WTC11 (cell line): Measurements from ENCODE around the gene CSTPP1. TPM values are rescaled to one million over a fixed set of nuclear protein-coding genes. Genes with fewer than 3 reads are reported as not detected.

Experiments used
- ATAC-seq: fragments of 200-7000 bp; cut with Tn5 transposase; 2 replicates; pipeline ENCODE4 v1.10.0; 2021; ENCODE audit warnings: mild to moderate bottlenecking, moderate library complexity
- CTCF ChIA-PET: fragments of 300-600 bp; sonication (Branson Sonifier 250); formaldehyde crosslinking; loops from one replicate; lab custom pipeline; 2021; ENCODE audit warnings: antibody characterized with exemption; lab: Charles Lee
- POLR2A ChIA-PET: fragments of 350-600 bp; sonication (Branson Sonifier 250); formaldehyde crosslinking; loops from one replicate; lab custom pipeline; 2021; ENCODE audit warnings: antibody characterized with exemption; lab: Charles Lee
- DNase-seq: peaks from one replicate; pipeline ENCODE4 v3.0.0; 2021; ENCODE audit warnings: low spot score
- H3K27ac Mint-ChIP-seq: 2 replicates; pipeline ENCODE4 v1.8.0; 2021; ENCODE audit warnings: mixed read lengths
- H3K27me3 Mint-ChIP-seq: 2 replicates; pipeline ENCODE4 v1.8.0; 2021; ENCODE audit warnings: low read depth, mild to moderate bottlenecking, moderate library complexity, mixed read lengths
- H3K36me3 Mint-ChIP-seq: 2 replicates; pipeline ENCODE4 v1.8.0; 2021; ENCODE audit warnings: mixed read lengths
- H3K4me1 Mint-ChIP-seq: 2 replicates; pipeline ENCODE4 v1.8.0; 2022; ENCODE audit warnings: mixed read lengths
- H3K4me3 Mint-ChIP-seq: 2 replicates; pipeline ENCODE4 v1.8.0; 2021; ENCODE audit warnings: mild to moderate bottlenecking, moderate library complexity, mixed read lengths
- H3K9me3 Mint-ChIP-seq: 2 replicates; pipeline ENCODE4 v1.8.0; 2021; ENCODE audit warnings: mixed read lengths
- CREB1 ChIP-seq: sonication (generic); formaldehyde crosslinking; IDR thresholded peaks from 2 replicates; pipeline ENCODE4 v1.8.0; 2023; ENCODE audit warnings: mild to moderate bottlenecking, missing genetic modification reagents
- FOXK1 ChIP-seq: sonication (generic); formaldehyde crosslinking; IDR thresholded peaks from 2 replicates; pipeline ENCODE4 v1.8.0; 2022; ENCODE audit warnings: mild to moderate bottlenecking, moderate library complexity, missing genetic modification reagents
- GTF2I ChIP-seq: fragments of 250-450 bp; sonication (Bioruptor Pico); conservative IDR thresholded peaks from 2 replicates; pipeline ENCODE4 v1.4.0; 2021; ENCODE audit warnings: mild to moderate bottlenecking
- JUN ChIP-seq: sonication (generic); formaldehyde crosslinking; IDR thresholded peaks from 2 replicates; pipeline ENCODE4 v1.8.0; 2023; ENCODE audit warnings: mild to moderate bottlenecking, missing genetic modification reagents
- MYBL2 ChIP-seq: sonication (generic); formaldehyde crosslinking; IDR thresholded peaks from 2 replicates; pipeline ENCODE4 v1.8.1; 2023; ENCODE audit warnings: mild to moderate bottlenecking, moderate library complexity, missing genetic modification reagents
- NFE2L1 ChIP-seq: sonication (generic); formaldehyde crosslinking; IDR thresholded peaks from 2 replicates; pipeline ENCODE4 v1.8.1; 2023; ENCODE audit warnings: missing genetic modification reagents
- NFYB ChIP-seq: sonication (generic); formaldehyde crosslinking; conservative IDR thresholded peaks from 2 replicates; pipeline ENCODE4 v1.8.0; 2022; ENCODE audit warnings: low read depth, missing genetic modification reagents
- NR3C1 ChIP-seq: sonication (generic); formaldehyde crosslinking; conservative IDR thresholded peaks from 2 replicates; pipeline ENCODE4 v1.8.1; 2023; ENCODE audit warnings: low read depth, mild to moderate bottlenecking, missing genetic modification reagents
- OVOL2 ChIP-seq: fragments of 250-450 bp; sonication (Bioruptor Pico); IDR thresholded peaks from 2 replicates; pipeline ENCODE4 v1.9.0; 2021; ENCODE audit warnings: mild to moderate bottlenecking, borderline replicate concordance
- RORB ChIP-seq: fragments of 250-450 bp; sonication (Bioruptor Pico); IDR thresholded peaks from 2 replicates; pipeline ENCODE4 v1.9.0; 2021; ENCODE audit warnings: mild to moderate bottlenecking
- SMAD4 ChIP-seq: sonication (generic); formaldehyde crosslinking; IDR thresholded peaks from 2 replicates; pipeline ENCODE4 v1.8.0; 2022; ENCODE audit warnings: mild to moderate bottlenecking, missing genetic modification reagents
- TEAD1 ChIP-seq: sonication (generic); formaldehyde crosslinking; IDR thresholded peaks from 2 replicates; pipeline ENCODE4 v1.8.0; 2022; ENCODE audit warnings: mild to moderate bottlenecking, missing genetic modification reagents
- ZBTB21 ChIP-seq: sonication (generic); formaldehyde crosslinking; IDR thresholded peaks from 2 replicates; pipeline ENCODE4 v1.8.1; 2023; ENCODE audit warnings: mild to moderate bottlenecking, missing genetic modification reagents, borderline replicate concordance
- ZNF219 ChIP-seq: sonication (generic); formaldehyde crosslinking; IDR thresholded peaks from 2 replicates; pipeline ENCODE4 v1.8.0; 2023; ENCODE audit warnings: missing genetic modification reagents, mild to moderate bottlenecking, borderline replicate concordance
- total RNA-seq: library from RNA; stranded (reverse); gene quantifications from 3 replicates; pipeline ENCODE4 v1.2.3, GENCODE V29; 2021
- TF ChIP-seq, protein P1 (sequence below): sonication (generic); formaldehyde crosslinking; IDR thresholded peaks from 2 replicates; pipeline ENCODE4 v1.8.1; 2022; ENCODE audit warnings: low read depth, missing genetic modification reagents, borderline replicate concordance
- TF ChIP-seq, protein P2 (sequence below): sonication (generic); formaldehyde crosslinking; IDR thresholded peaks from 2 replicates; pipeline ENCODE4 v1.8.1; 2022; ENCODE audit warnings: low read depth, mild to moderate bottlenecking, moderate library complexity, missing genetic modification reagents, borderline replicate concordance
- TF ChIP-seq, protein P3 (sequence below): sonication (generic); formaldehyde crosslinking; conservative IDR thresholded peaks from 2 replicates; pipeline ENCODE4 v1.8.1; 2023; ENCODE audit warnings: mild to moderate bottlenecking, low read depth, missing genetic modification reagents, moderate library complexity
- TF ChIP-seq, protein P4 (sequence below): sonication (generic); formaldehyde crosslinking; conservative IDR thresholded peaks from 2 replicates; pipeline ENCODE4 v1.8.1; 2022; ENCODE audit warnings: mild to moderate bottlenecking, missing genetic modification reagents
- TF ChIP-seq, protein P5 (sequence below): fragments of 250-450 bp; sonication (Bioruptor Pico); IDR thresholded peaks from 2 replicates; pipeline ENCODE4 v1.8.0; 2021; ENCODE audit warnings: mild to moderate bottlenecking
- TF ChIP-seq, protein P6 (sequence below): sonication (generic); formaldehyde crosslinking; IDR thresholded peaks from 2 replicates; pipeline ENCODE4 v1.8.1; 2023; ENCODE audit warnings: mild to moderate bottlenecking, moderate library complexity, missing genetic modification reagents
- TF ChIP-seq, protein P7 (sequence below): sonication (generic); formaldehyde crosslinking; IDR thresholded peaks from 2 replicates; pipeline ENCODE4 v1.8.1; 2023; ENCODE audit warnings: mild to moderate bottlenecking, missing genetic modification reagents, moderate library complexity
- TF ChIP-seq, protein P8 (sequence below): sonication (generic); formaldehyde crosslinking; IDR thresholded peaks from 2 replicates; pipeline ENCODE4 v1.8.0; 2023; ENCODE audit warnings: mild to moderate bottlenecking, missing genetic modification reagents

The CSTPP1 gene
- total RNA-seq, 1 experiment from 2014 or later = 23.6 TPM

DNA sequence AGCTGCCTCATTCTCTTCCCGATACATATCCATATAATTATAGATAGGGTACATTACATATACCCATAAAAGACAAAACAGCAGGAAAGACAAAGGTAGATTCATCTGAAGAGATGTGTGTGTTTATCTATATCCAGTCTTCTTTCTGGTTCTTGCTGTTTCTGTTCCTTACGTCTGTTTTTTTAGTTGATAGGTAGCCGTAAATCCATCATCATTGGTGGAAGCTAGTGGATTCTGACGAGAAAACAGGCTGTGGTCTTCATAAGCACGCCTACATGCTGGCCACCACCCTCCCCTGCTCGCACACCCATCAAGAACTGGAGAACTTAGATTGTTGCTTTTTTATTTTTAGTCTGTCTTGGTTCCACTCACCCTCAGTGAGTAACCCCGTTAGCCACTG is 188.5 kb downstream of the CSTPP1 start (continued):
- TF ChIP-seq, protein P1, sequence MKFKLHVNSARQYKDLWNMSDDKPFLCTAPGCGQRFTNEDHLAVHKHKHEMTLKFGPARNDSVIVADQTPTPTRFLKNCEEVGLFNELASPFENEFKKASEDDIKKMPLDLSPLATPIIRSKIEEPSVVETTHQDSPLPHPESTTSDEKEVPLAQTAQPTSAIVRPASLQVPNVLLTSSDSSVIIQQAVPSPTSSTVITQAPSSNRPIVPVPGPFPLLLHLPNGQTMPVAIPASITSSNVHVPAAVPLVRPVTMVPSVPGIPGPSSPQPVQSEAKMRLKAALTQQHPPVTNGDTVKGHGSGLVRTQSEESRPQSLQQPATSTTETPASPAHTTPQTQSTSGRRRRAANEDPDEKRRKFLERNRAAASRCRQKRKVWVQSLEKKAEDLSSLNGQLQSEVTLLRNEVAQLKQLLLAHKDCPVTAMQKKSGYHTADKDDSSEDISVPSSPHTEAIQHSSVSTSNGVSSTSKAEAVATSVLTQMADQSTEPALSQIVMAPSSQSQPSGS = no peak
- no peak for TF ChIP-seq NR3C1 (CRISPR knock-in tag)
- TF ChIP-seq OVOL2 = no peak
- TF ChIP-seq MYBL2 (CRISPR knock-in tag) = no peak

DNA sequence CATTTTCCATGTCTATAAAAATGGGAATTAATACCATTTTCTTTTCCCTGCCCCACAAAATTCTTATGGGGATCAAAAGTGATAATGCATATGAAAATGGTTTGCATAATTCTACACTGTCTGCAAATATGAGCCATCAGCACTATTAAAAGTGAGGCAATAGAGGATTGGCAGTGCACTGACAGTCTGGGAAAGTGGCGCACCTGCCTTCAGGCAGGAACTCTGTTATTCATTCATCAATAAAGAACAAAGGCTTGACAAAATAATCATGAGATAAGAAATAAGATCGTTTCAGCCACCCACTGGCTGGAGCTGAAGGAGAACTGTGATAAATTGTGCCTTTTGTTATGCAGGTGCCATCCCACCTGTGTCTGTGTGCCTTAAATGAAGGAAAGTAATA is 190.7 kb downstream of the CSTPP1 start:
- ATAC-seq (no peak), DNase-seq (no peak)
- H3K4me3 Mint-ChIP-seq = no peak overlapping the region
- TF ChIP-seq, protein P2, sequence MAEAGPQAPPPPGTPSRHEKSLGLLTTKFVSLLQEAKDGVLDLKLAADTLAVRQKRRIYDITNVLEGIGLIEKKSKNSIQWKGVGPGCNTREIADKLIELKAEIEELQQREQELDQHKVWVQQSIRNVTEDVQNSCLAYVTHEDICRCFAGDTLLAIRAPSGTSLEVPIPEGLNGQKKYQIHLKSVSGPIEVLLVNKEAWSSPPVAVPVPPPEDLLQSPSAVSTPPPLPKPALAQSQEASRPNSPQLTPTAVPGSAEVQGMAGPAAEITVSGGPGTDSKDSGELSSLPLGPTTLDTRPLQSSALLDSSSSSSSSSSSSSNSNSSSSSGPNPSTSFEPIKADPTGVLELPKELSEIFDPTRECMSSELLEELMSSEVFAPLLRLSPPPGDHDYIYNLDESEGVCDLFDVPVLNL (CRISPR knock-in tag) = no peak
- no peak for TF ChIP-seq GTF2I (CRISPR knock-in tag)
- no peak for TF ChIP-seq MYBL2 (CRISPR knock-in tag)
- TF ChIP-seq, protein P3, sequence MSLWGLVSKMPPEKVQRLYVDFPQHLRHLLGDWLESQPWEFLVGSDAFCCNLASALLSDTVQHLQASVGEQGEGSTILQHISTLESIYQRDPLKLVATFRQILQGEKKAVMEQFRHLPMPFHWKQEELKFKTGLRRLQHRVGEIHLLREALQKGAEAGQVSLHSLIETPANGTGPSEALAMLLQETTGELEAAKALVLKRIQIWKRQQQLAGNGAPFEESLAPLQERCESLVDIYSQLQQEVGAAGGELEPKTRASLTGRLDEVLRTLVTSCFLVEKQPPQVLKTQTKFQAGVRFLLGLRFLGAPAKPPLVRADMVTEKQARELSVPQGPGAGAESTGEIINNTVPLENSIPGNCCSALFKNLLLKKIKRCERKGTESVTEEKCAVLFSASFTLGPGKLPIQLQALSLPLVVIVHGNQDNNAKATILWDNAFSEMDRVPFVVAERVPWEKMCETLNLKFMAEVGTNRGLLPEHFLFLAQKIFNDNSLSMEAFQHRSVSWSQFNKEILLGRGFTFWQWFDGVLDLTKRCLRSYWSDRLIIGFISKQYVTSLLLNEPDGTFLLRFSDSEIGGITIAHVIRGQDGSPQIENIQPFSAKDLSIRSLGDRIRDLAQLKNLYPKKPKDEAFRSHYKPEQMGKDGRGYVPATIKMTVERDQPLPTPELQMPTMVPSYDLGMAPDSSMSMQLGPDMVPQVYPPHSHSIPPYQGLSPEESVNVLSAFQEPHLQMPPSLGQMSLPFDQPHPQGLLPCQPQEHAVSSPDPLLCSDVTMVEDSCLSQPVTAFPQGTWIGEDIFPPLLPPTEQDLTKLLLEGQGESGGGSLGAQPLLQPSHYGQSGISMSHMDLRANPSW (CRISPR knock-in tag) = no peak
- TF ChIP-seq NFE2L1 (CRISPR knock-in tag) = no peak
- TF ChIP-seq ZNF219 (CRISPR knock-in tag) = no peak
- no peak for TF ChIP-seq NFYB (CRISPR knock-in tag)
- TF ChIP-seq CREB1 = no peak
- TF ChIP-seq, protein P4, sequence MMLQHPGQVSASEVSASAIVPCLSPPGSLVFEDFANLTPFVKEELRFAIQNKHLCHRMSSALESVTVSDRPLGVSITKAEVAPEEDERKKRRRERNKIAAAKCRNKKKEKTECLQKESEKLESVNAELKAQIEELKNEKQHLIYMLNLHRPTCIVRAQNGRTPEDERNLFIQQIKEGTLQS (CRISPR knock-in tag) = no peak
- TF ChIP-seq, protein P5, sequence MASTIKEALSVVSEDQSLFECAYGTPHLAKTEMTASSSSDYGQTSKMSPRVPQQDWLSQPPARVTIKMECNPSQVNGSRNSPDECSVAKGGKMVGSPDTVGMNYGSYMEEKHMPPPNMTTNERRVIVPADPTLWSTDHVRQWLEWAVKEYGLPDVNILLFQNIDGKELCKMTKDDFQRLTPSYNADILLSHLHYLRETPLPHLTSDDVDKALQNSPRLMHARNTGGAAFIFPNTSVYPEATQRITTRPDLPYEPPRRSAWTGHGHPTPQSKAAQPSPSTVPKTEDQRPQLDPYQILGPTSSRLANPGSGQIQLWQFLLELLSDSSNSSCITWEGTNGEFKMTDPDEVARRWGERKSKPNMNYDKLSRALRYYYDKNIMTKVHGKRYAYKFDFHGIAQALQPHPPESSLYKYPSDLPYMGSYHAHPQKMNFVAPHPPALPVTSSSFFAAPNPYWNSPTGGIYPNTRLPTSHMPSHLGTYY = no peak
- TF ChIP-seq RORB = no peak
- TF ChIP-seq, protein P6, sequence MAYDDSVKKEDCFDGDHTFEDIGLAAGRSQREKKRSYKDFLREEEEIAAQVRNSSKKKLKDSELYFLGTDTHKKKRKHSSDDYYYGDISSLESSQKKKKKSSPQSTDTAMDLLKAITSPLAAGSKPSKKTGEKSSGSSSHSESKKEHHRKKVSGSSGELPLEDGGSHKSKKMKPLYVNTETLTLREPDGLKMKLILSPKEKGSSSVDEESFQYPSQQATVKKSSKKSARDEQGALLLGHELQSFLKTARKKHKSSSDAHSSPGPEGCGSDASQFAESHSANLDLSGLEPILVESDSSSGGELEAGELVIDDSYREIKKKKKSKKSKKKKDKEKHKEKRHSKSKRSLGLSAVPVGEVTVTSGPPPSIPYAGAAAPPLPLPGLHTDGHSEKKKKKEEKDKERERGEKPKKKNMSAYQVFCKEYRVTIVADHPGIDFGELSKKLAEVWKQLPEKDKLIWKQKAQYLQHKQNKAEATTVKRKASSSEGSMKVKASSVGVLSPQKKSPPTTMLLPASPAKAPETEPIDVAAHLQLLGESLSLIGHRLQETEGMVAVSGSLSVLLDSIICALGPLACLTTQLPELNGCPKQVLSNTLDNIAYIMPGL = no peak
- peak overlapping the region; percentile 23; the same call in 1 of the 2 replicates for H3K27ac Mint-ChIP-seq
- H3K9me3 Mint-ChIP-seq = no peaks in the 10 kb centered on the region
- POLR2A ChIA-PET = no interaction called here
- H3K36me3 Mint-ChIP-seq = no peaks in the 10 kb centered on the region
- CTCF ChIA-PET = interaction anchor here (1.0 kb wide), 1 partner anchor 24 kb away, joined by 3 read pairs; no protein-coding TSS in a partner anchor
- H3K4me1 Mint-ChIP-seq = peaks cover 40% of the 10 kb centered on the region
- H3K27me3 Mint-ChIP-seq = no peaks in the 10 kb centered on the region

DNA sequence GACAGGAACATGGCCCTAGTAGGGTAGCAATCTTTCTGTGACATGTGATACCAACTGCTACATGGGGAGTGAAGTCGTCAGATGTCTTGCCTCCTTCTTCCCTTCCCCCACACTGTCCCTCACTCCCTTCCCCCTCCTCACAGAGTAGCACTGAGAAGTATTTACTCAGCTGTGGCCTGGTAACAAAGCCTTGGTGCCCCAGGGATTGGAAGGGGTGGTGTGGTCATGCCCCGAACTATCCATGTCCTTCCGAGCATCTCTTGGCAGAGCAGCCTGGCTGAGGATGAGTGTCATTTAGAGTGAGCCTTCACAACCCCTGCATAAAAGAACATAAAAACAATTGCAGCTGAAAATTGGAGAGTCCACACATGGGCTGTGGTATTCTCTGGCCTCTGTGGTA is 194.0 kb downstream of the CSTPP1 start:
- CTCF ChIA-PET = interaction anchor here (1.7 kb wide), 1 partner anchor 22 kb away, joined by 16 read pairs; no protein-coding TSS in a partner anchor
- 0 out of 2 replicates have a peak overlapping the region, but pooled peaks have one; percentile 19 for H3K27ac Mint-ChIP-seq
- no peaks in the 10 kb centered on the region for H3K36me3 Mint-ChIP-seq
- H3K4me1 Mint-ChIP-seq = peaks cover 27% of the 10 kb centered on the region
- H3K4me3 Mint-ChIP-seq = no peak overlapping the region
- POLR2A ChIA-PET = interaction anchor here (0.5 kb wide), 1 partner anchor 214 kb away, joined by 3 read pairs; no protein-coding TSS in a partner anchor
- no peaks in the 10 kb centered on the region for H3K9me3 Mint-ChIP-seq
- no peaks in the 10 kb centered on the region for H3K27me3 Mint-ChIP-seq
- DNase-seq = no peak
- ATAC-seq = peak; percentile 89
- no peak for TF ChIP-seq TEAD1
- TF ChIP-seq, protein P7, sequence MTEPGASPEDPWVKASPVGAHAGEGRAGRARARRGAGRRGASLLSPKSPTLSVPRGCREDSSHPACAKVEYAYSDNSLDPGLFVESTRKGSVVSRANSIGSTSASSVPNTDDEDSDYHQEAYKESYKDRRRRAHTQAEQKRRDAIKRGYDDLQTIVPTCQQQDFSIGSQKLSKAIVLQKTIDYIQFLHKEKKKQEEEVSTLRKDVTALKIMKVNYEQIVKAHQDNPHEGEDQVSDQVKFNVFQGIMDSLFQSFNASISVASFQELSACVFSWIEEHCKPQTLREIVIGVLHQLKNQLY = no peak
- 0 out of 2 replicates have a peak, but pooled peaks have one; percentile 53 for TF ChIP-seq FOXK1 (CRISPR knock-in tag)
- TF ChIP-seq, protein P8, sequence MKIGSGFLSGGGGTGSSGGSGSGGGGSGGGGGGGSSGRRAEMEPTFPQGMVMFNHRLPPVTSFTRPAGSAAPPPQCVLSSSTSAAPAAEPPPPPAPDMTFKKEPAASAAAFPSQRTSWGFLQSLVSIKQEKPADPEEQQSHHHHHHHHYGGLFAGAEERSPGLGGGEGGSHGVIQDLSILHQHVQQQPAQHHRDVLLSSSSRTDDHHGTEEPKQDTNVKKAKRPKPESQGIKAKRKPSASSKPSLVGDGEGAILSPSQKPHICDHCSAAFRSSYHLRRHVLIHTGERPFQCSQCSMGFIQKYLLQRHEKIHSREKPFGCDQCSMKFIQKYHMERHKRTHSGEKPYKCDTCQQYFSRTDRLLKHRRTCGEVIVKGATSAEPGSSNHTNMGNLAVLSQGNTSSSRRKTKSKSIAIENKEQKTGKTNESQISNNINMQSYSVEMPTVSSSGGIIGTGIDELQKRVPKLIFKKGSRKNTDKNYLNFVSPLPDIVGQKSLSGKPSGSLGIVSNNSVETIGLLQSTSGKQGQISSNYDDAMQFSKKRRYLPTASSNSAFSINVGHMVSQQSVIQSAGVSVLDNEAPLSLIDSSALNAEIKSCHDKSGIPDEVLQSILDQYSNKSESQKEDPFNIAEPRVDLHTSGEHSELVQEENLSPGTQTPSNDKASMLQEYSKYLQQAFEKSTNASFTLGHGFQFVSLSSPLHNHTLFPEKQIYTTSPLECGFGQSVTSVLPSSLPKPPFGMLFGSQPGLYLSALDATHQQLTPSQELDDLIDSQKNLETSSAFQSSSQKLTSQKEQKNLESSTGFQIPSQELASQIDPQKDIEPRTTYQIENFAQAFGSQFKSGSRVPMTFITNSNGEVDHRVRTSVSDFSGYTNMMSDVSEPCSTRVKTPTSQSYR (CRISPR knock-in tag) = peak; percentile 77; the same call in 1 of the 2 replicates
- TF ChIP-seq ZBTB21 (CRISPR knock-in tag) = no peak
- TF ChIP-seq SMAD4 (CRISPR knock-in tag) = no peak
- no peak for TF ChIP-seq JUN
